GM18499 (cell line): ENCODE measurements around the gene RSU1.

Experiments
- ATAC-seq: cut with Tn5 transposase; IDR thresholded peaks from one replicate; pipeline ENCODE4 v1.9.1; 2021; ENCODE audit warnings: moderate number of reproducible peaks; ENCODE audit not compliant: insufficient read depth, unreplicated experiment

Gene RSU1

DNA sequence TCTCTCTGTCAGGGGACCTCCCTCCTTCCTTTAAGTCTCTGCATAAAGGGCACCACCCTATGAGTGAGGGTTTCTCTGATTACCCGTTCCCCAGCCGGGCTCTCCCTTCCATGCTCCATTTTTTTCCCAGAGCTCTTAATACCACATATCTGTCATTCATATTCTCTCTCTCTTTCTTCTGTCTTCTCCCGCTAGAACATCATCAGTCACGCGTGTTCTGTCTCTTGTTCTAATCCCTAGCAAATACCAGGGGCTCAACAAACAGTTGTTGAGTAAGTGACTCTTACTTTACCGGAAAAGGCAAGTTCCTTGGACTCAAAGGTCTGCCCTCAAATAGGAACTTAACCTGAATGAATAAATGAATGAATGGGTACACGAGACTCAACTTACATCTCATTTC, 68.5 kb downstream of the RSU1 start:
- no peak for ATAC-seq

DNA sequence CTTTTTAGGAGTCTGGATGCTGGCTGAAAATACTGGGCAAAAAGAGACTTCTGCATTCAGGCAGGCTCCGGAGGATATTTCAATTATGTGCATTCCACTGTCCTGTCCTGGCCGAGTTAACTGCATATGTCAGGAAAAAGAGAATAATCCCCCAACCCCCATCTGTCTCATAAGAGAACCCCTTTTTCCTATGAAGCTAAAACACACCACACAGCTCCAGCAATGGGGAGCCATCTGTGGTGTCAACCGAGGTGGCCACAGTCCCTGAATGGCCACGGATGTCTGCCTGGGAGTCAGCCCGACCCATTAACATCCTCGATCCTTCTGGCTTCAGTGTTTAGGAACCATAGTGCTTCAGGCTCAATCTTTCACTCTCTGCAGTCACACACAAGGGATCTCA, 70.4 kb downstream of the RSU1 start:
- ATAC-seq = no peak

DNA sequence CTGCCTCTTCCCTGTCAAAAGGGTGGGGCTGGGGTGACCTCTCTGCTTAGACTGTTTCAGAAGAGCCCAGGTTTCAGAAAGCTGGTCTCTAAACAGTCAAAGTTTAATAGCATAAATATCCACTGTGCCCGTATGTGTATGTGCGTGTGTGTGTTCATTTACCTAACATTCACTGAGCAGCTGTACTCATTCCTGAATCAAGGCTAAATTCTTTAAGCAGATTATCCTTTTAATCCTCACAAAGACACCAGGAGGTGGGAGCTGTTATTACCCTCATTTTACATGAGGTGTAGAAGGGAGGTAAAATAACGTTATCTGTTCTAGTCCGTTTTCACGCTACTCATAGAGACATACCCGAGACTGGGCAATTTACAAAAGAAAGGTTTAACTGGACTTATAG, 72.2 kb downstream of the RSU1 start:
- ATAC-seq = no peak

DNA sequence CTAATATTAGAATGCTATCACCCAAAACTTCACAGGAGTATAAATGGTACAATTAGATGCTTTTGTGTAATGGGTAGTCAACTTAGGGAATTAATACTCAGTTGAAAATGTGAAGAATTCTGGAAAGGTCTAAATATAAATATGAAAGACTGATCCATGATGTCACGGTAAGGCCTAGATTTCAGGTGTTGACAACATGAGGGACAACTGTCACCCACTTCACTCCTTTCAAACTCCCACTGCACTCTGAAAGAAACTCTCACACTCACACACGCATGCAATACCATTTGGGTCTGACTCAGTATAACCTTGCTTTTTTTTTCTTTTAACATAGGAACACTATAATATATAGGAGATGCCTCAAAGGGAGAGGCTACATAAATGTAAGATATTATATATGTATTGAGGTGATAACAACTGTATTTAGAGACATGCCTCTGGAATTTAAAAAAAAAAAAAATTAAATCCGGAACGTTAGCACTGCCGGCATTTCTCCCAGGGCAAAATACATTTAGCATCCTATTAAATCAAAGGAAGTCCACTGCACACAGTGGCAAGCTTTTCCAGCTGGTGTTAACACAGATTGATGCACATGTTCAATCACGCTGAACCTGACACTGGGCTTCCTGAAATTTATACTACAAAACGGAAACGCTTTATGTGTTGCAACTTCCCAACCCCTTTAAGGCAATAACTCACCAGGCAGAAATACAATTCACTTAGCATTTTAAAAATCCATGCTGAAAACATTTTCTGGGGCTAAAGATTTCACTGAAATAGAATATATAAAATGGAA, 74.9 kb downstream of the RSU1 start:
- ATAC-seq = no peak

DNA sequence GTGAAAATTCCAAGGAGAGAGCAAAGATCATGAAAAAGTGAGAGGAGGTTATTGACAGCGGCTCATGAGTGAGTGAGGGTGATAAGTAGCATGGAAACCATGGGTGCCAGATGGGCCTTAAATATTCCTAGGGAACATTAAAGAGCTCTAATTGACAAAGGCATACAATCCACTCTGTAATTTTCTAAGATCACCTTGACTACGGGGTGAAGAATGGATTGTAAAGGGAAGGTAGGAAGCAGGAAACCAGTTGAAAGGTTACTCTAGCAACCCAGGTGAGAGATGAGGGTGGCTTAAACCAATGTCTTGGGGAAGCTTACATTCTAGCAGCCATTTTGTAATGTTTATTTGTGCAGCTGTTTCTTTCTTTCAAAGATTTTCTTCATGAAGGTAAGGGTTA, 75.7 kb downstream of the RSU1 start:
- ATAC-seq = no peak

DNA sequence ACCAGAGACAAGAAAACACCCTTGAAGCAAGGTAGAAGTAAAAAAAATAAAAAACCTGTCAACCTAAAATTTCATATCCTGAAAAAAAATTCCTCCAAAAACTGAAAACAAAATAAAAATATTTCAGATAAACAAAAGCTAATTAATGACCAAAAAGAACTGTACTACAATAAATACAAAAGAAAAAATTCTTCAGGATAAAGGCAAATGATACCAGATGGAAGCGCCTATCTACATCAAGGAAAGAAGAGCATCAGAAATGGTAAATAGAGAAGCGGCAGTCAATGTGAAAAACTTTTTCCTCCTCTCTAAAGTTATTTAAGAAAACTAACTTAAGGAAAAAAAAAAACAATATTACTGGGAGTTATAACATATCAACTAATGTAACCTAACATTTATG, 79.8 kb downstream of the RSU1 start:
- ATAC-seq = no peak

DNA sequence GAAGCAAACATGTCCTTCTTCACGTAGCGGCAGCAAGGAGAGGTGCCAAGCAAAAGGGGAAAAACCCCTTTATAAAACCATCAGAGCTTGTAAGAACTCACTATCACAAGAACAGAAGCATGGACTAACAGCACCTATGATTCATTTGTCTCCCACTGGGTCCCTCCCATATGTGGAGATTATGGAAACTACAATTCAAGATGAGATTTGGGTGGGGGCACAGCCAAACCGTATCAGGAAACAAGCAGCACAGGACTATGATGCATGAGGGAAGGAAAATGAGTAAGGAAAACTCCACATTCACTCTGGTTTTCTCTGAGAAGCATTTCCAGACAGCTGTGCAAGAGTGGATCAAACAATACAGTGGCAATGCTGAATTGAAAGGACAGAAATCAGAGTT, 81.6 kb downstream of the RSU1 start:
- ATAC-seq = no peak

DNA sequence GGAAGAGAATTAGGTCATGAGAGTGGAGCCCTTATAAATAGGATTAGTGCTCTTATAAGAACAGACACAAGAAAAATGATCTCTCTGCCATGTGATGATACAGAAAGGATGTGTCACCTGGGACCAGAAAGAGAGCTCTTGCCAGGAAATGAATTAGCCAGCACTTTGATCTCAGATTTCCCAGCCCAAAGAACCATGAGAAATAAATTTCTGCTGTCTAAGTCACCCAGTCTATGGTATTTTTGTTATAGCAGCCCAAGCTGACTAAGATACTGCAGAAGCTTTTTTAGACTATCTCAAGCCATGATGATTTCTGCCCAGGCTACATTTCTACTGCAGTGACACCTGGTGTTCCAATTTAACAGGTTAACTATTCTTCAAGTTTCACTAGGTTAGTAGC, 84.8 kb downstream of the RSU1 start:
- ATAC-seq = no peak

DNA sequence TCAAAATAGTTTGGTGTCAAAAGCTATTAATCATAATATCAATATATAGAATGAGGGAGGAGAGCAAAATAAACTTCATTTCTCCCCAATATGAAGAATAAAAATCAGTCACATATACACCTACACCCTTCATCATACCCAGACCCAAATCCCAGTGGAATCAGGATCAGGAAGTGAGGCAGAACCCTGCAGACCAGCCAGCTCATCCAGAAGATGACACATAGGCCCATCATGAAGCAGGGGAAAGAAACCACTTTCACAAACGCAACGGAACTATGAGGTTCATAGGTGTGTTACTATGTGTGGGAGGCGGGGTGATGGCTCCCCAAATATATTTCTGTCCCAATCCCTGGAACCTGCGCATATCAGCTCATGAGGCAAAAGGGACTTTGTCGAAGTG, 89.0 kb downstream of the RSU1 start:
- ATAC-seq = no peak

DNA sequence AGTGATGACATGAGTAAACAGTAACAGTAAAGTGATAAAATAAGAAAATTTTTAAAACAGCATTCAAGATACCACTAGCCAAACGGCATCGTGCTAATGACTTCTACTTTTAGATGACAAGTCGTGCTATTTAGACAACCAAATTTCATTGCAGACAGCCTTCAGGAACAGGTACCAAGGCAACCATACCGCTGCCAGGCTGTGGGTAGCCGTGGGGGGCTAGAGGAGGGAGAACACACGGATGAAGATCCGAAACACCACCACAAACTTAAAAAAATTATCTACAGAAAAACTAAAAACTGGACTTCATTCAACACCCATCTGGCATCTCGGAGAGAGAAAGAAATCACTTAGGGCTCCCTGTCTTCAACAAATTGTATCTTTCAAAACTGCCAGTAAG, 89.6 kb downstream of the RSU1 start:
- ATAC-seq = no peak

DNA sequence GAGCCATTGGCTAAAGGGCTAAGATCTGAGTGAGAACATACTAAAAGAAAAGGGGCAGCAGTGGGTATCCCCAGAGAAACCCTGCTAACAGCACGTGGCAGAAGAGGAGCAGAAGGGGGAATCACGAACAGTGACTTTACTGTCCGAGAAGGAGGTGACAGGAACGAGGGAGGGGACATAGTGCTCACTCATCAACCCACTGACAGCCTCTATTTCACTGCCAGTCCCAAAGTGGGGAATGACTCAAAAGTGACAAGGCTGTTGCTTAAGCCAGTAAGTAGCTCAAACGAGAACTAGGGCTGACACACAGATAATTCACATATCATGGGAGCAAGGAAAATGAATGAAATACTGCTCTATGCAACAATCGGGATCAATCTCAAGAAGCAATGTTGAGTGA, 92.7 kb downstream of the RSU1 start:
- no peak for ATAC-seq

DNA sequence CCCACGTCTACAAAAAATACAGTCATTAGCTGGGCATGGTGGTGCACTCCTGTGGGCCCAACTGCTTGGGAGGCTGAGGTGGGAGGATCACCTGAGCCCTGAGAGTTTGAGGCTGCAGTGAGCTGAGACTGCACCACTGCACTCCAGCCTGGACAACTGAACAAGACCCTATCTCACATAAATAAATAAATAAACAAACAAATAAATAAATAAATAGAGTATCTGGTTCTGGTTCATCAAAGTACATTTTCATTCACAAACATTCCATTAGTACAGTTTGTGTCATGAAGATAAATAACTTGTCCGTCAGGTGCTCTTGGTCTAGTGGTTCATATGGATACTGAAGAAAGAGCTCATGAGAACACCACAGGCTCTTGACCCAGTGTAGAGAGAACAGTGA, 96.4 kb downstream of the RSU1 start:
- no peak for ATAC-seq

DNA sequence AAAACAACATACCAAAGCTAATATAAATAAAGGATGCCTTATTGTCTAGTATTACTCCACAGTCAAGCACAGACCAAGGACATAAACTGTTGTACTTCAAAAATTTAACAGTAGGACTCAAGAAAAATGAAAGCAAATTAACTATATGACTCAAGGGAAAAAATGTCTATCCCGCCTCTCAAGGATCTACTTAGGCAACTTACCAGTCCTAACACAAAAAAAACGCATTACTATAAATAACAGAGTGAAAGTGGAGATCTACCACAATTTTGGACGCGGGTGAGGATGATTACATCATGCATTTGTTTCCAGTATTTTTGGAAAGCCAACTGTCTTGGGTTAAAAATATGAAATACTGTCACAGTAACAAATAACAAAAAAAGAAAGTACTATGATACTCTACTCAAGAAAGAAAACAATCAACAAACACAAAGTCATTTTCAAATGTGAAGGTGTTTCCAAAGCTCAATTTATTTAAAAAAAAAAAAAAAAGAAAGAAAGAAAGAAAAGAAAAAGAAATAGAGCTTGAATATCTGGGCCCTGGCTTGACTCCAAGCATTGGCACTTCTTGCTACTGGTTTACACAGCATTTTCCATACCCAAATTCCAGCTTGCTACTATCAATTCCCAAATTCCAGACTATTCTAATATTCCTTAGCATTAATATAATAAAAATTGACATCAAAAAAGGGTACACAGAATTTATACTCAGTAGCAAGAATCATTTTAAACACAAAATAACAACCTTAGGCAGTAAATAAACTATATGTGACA, 99.4 kb downstream of the RSU1 start:
- ATAC-seq = no peak

DNA sequence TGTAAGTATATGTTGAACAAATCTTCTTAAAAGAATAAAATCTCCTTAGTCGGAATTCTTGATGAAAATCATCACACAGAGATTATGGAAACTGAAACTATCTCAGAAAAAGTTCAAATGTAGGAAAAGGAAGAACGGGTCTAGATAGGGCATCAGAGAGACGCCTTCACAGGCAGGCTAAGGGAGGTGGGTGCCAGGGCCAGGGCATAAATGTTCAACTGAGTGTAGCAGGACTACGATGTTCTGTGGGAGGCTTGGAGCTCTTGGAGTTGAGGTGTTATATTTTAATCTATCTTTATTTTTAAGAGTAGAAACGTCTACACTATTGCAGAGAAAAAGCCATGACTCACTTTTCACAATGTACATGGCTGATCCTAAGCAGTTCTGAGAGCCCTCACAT, 101.2 kb downstream of the RSU1 start:
- ATAC-seq = no peak

DNA sequence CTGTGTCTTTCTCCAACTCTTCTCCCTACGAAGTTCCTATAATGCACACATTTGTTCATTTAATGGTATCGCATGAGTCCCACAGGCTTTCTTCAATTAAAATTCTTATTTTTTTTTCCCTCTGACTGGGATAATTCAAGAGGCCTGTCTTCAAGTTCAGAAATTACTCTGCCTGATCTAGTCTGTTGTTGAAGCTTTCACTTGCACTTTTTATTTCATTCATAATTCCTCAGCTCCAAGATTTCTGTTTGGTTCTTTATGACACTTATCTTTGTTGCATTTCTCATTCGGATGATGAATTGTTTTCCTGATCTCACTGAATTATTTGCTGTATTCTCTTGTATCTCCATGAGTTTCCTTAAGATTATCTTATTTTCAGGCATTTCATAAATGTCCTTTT, 103.9 kb downstream of the RSU1 start:
- ATAC-seq = no peak

DNA sequence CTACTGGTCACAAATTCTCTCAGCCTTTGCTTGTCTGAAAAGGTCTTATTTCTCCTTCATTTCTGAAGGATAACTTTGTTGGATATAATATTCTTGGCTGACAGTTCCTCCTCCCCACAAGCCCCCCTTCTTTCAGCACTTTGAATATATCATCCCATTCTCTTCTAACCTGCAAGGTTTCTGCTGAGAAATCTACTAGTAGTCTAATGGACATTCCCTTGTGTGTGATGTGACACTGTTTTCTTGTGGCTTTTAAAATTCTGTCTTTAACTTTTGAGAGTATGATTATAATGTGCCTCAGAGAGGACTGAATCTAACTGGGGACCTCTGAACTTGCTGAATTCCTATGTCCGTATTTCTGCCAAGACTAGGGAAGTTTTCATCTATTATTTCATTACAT, 104.3 kb downstream of the RSU1 start:
- ATAC-seq = no peak

DNA sequence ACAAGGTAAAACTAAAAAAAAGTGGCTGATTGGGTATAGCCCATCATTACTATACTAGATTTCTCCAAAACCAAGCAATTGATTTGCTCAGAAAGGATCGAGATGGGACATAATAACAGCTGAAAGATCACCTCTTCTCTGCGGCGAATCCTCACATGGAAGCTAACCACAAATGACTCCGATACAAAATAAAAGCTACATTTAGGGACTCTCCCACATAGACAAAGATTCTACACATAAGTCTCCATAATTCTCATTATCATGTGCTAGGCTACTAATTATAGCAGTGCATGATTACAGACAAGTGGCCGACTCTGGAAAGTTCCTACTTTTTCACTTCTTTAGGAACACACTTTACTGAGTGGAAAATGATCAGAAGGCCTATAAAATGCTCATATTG, 116.9 kb downstream of the RSU1 start:
- no peak for ATAC-seq

DNA sequence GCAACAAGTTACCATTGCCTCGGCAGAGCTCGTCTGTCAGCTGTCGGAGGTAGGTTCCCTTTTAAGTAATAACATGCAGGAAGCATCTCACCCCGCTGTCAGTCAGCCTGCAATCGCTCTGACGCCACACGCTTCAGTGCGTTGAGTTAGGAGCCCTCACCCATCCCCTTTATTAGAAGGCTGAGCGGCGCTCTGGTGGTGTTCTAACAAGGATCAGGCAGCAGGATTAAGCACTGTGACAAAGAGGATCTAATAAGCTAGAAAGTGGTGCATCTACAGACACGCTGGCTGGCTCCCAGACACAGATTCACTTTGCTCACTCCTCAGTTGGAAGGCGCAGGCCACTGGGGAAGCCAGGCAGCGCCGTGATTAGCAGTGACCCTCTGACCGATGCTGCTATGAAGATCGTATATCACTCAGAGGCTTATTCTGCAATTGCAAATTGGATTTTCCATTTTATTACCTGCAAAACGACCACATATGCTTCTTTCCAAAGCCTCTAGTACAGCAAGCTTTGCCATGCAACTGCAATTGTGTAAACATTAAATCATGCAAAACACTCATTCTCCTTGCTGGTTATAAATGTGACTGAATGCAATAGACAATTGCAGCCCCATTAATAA, 117.7 kb downstream of the RSU1 start:
- ATAC-seq = no peak

DNA sequence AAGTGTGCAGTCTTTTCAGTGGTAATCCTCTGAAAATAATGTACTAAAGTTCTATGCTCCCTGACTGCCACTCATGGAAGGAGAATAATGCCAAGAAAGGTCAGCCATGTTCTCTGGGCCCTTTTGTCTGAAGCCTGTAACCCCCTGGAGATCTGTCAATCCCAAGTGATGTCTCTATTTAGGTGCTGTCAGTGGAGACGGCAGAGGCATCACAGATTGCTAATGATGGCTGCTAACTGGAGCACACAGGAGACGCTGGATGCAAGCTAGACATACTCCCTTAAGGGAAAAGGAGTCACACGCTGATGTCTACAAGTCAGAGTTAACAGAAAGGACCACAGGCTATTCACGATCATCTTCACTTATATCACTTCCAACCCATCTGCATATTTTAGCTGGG, 118.8 kb downstream of the RSU1 start:
- no peak for ATAC-seq

DNA sequence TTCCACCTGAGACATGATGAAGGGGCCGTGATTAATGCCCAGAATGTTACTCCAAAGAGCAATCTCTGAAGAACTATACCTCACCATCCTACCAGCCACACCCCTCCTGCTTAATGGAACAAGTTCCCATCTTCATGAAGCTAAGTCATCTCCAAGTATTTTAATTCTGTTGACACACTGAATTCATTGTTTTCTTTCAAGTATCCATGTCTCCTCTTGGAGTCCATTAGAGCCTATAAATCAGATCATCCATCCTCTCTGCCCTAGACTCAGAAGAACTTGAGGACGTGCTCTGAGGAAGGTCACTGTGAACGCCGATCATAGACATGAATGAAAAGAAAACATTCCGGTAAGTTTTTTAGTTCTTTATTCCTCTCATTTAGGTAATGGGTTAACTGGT, 126.8 kb downstream of the RSU1 start:
- ATAC-seq = no peak

DNA sequence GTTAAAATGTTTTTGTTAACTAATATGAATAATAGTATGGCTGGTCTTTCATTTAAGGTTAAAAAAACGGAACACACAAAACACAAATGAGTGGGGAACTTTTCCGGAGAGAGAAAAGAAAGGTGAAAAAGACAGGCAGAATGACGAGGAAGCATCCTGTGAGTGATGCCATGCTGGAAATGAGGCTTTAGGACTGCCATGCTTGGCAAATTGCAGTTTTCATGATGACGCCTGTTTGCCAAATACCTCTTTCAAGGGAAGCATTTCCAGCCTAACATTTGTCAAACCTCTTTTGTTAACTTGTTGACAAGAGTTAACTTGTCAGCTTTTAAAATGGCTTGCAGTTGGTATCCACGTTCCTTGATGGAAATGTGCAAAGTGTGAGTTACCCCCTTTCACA, 127.5 kb downstream of the RSU1 start:
- no peak for ATAC-seq

DNA sequence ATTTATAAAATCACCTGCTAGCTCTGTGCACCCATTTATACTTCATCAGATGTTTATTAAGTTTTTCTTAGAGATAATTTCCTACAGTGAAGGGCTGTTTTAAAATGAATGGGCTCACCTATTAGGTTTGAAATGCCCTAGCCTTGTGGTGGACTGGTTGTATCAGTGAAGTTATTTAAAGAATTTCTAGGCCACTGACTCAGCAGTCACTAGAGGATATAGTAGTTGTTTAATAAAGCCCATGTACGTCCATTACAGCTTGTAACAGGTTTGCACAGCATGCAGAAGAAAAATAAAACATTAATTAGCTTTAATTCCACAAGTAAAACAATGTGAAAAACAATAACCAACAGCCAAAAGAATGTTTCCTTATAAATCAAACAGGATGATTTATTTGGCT, 128.0 kb downstream of the RSU1 start:
- ATAC-seq = no peak
